ENCODE results near the gene CASP7.

The CASP7 gene

GRCh38 chr10:113709221-113709838 lies 29.6 kb downstream of the CASP7 start:
- Histone ChIP-seq H3K36me3 (ENCODE audit: control insufficient read depth, insufficient read depth, low read length) (no peaks in the 10 kb centered on the region), H3K18ac (ENCODE audit: low read length) (no peak overlapping the region), H4K8ac (ENCODE audit: low read depth, low read length) (no peak overlapping the region), H3K27me3 (ENCODE audit: insufficient read depth, low read length, poor library complexity) (no peaks in the 10 kb centered on the region), H3K4me1 (ENCODE audit: control insufficient read depth, low read depth, low read length) (peaks cover 16% of the 10 kb centered on the region), H2BK5ac (ENCODE audit: low read length) (no peak overlapping the region), H3K4me2 (ENCODE audit: low read length) (no peak overlapping the region), H4K5ac (ENCODE audit: low read length) (no peak overlapping the region), H3K4me3 (ENCODE audit: low read length) (no peak overlapping the region), H2BK120ac (ENCODE audit: low read depth, low read length) (no peak overlapping the region), H3K56ac (ENCODE audit: low read length) (no peak overlapping the region), H2BK15ac (replicated peaks; ENCODE audit: low read depth) (no peak overlapping the region), H3K79me2 (ENCODE audit: control insufficient read depth, insufficient read depth, low read length) (no peaks in the 10 kb centered on the region), H3K27ac (ENCODE audit: low read depth, low read length) (no peak overlapping the region), H3K23ac (ENCODE audit: low read length) (no peak overlapping the region), H3K9ac (ENCODE audit: low read length) (no peak overlapping the region), H3K79me1 (ENCODE audit: low read length) (no peaks in the 10 kb centered on the region), H3K4ac (ENCODE audit: low read depth, low read length) (no peak overlapping the region), H2AK5ac (ENCODE audit: low read length) (no peak overlapping the region)
- WGBS (ENCODE audit: extremely low coverage, insufficient coverage, low lambda C conversion rate), result no CpG with 5 or more reads among the region's 8 CpGs
- DNase-seq, result peak; percentile 53

DNA sequence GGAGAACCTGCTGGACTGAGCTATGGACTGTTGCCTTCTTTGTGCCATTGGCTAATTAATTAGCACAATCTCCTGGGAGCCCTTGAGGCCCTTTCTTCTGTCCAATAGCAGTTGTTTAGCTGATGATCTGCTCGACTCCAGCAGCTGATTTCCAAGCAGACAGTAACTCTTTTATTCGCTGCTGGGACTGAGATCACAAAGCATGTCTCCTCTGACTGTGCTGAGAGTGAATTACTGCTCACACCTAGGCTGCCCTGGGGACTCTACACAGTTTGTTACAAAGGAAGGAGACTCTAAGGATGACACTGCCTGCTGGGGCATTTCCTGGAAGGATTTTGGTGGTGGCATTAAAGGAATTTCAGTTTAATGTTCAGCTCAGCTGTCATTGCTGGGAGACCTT lies 31.4 kb downstream of the CASP7 start:
- H3K4me3 ChIP-seq (ENCODE audit: low read length), result no peak overlapping the region
- no peak overlapping the region for H3K23ac ChIP-seq (ENCODE audit: low read length)
- no peak overlapping the region for H3K56ac ChIP-seq (ENCODE audit: low read length)
- peak; percentile 66 for DNase-seq
- no peaks in the 10 kb centered on the region for H3K79me1 ChIP-seq (ENCODE audit: low read length)
- no peak overlapping the region for H4K5ac ChIP-seq (ENCODE audit: low read length)
- H3K36me3 ChIP-seq (ENCODE audit: control insufficient read depth, insufficient read depth, low read length), result no peaks in the 10 kb centered on the region
- no peak overlapping the region for H2BK15ac ChIP-seq (replicated peaks; ENCODE audit: low read depth)
- H3K18ac ChIP-seq (ENCODE audit: low read length), result no peak overlapping the region
- H3K9ac ChIP-seq (ENCODE audit: low read length), result no peak overlapping the region
- H3K79me2 ChIP-seq (ENCODE audit: control insufficient read depth, insufficient read depth, low read length), result no peaks in the 10 kb centered on the region
- H3K27me3 ChIP-seq (ENCODE audit: insufficient read depth, low read length, poor library complexity), result no peaks in the 10 kb centered on the region
- H3K4me1 ChIP-seq (ENCODE audit: control insufficient read depth, low read depth, low read length), result peaks cover 12% of the 10 kb centered on the region
- no CpG with 5 or more reads among the region's 2 CpGs for WGBS (ENCODE audit: extremely low coverage, insufficient coverage, low lambda C conversion rate)
- no peak overlapping the region for H2BK5ac ChIP-seq (ENCODE audit: low read length)
- no peak overlapping the region for H2BK120ac ChIP-seq (ENCODE audit: low read depth, low read length)
- H2AK5ac ChIP-seq (ENCODE audit: low read length), result no peak overlapping the region
- H3K4me2 ChIP-seq (ENCODE audit: low read length), result no peak overlapping the region
- H4K8ac ChIP-seq (ENCODE audit: low read depth, low read length), result no peak overlapping the region
- H3K27ac ChIP-seq (ENCODE audit: low read depth, low read length), result peak overlapping the region; percentile 15
- H3K4ac ChIP-seq (ENCODE audit: low read depth, low read length), result no peak overlapping the region

DNA sequence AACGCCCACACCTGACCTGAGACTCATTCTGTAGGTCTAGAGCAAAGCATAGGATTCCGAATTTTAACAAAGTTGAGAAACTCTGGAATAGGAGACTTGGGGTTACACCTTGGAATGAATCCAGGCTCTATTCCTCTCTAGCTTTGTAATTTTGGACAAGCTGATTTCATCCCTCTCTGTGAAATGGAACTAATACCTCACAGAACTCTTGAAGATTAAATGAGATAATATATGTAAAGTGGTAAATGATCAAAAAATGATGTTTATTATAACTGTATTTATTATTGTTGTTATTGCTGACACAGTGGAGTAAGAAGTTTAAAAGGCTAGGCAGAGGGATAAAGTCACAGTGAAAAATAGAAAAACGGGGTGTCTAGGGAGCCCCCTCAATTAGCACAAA lies 32.3 kb downstream of the CASP7 start:
- Histone ChIP-seq H2BK5ac (ENCODE audit: low read length) (no peak overlapping the region), H2AK5ac (ENCODE audit: low read length) (no peak overlapping the region), H3K18ac (ENCODE audit: low read length) (no peak overlapping the region), H3K56ac (ENCODE audit: low read length) (no peak overlapping the region), H3K27ac (ENCODE audit: low read depth, low read length) (no peak overlapping the region), H3K79me1 (ENCODE audit: low read length) (no peaks in the 10 kb centered on the region), H3K4me2 (ENCODE audit: low read length) (no peak overlapping the region), H3K4ac (ENCODE audit: low read depth, low read length) (no peak overlapping the region), H3K36me3 (ENCODE audit: control insufficient read depth, insufficient read depth, low read length) (no peaks in the 10 kb centered on the region), H4K5ac (ENCODE audit: low read length) (no peak overlapping the region), H3K27me3 (ENCODE audit: insufficient read depth, low read length, poor library complexity) (no peaks in the 10 kb centered on the region), H3K4me3 (ENCODE audit: low read length) (no peak overlapping the region), H3K23ac (ENCODE audit: low read length) (no peak overlapping the region), H3K79me2 (ENCODE audit: control insufficient read depth, insufficient read depth, low read length) (no peaks in the 10 kb centered on the region), H2BK15ac (replicated peaks; ENCODE audit: low read depth) (no peak overlapping the region), H2BK120ac (ENCODE audit: low read depth, low read length) (no peak overlapping the region), H4K8ac (ENCODE audit: low read depth, low read length) (no peak overlapping the region), H3K4me1 (ENCODE audit: control insufficient read depth, low read depth, low read length) (peaks cover 10% of the 10 kb centered on the region), H3K9ac (ENCODE audit: low read length) (no peak overlapping the region)
- WGBS (ENCODE audit: extremely low coverage, insufficient coverage, low lambda C conversion rate), result no CpG with 5 or more reads among the region's 3 CpGs
- no peak for DNase-seq

GRCh38 chr10:113712755-113713639 lies 33.3 kb downstream of the CASP7 start:
- Histone ChIP-seq H3K9ac (ENCODE audit: low read length) (no peak overlapping the region), H3K18ac (ENCODE audit: low read length) (no peak overlapping the region), H3K4me3 (ENCODE audit: low read length) (no peak overlapping the region), H3K4me2 (ENCODE audit: low read length) (no peak overlapping the region), H4K8ac (ENCODE audit: low read depth, low read length) (no peak overlapping the region), H2BK15ac (replicated peaks; ENCODE audit: low read depth) (no peak overlapping the region), H3K79me2 (ENCODE audit: control insufficient read depth, insufficient read depth, low read length) (no peaks in the 10 kb centered on the region), H2BK5ac (ENCODE audit: low read length) (no peak overlapping the region), H2BK120ac (ENCODE audit: low read depth, low read length) (no peak overlapping the region), H3K36me3 (ENCODE audit: control insufficient read depth, insufficient read depth, low read length) (no peaks in the 10 kb centered on the region), H4K5ac (ENCODE audit: low read length) (no peak overlapping the region), H3K4me1 (ENCODE audit: control insufficient read depth, low read depth, low read length) (peaks cover 10% of the 10 kb centered on the region), H3K79me1 (ENCODE audit: low read length) (no peaks in the 10 kb centered on the region), H3K4ac (ENCODE audit: low read depth, low read length) (no peak overlapping the region), H2AK5ac (ENCODE audit: low read length) (no peak overlapping the region), H3K27me3 (ENCODE audit: insufficient read depth, low read length, poor library complexity) (no peaks in the 10 kb centered on the region), H3K56ac (ENCODE audit: low read length) (no peak overlapping the region), H3K27ac (ENCODE audit: low read depth, low read length) (no peak overlapping the region), H3K23ac (ENCODE audit: low read length) (no peak overlapping the region)
- peak; percentile 45 for DNase-seq
- no CpG with 5 or more reads among the region's 8 CpGs for WGBS (ENCODE audit: extremely low coverage, insufficient coverage, low lambda C conversion rate)

- no peak overlapping the region for H2BK120ac ChIP-seq (ENCODE audit: low read depth, low read length)
- no peak overlapping the region for H3K18ac ChIP-seq (ENCODE audit: low read length)
- no peaks in the 10 kb centered on the region for H3K27me3 ChIP-seq (ENCODE audit: insufficient read depth, low read length, poor library complexity)
- no peak overlapping the region for H2AK5ac ChIP-seq (ENCODE audit: low read length)
- no peak overlapping the region for H2BK5ac ChIP-seq (ENCODE audit: low read length)
- no peak overlapping the region for H3K23ac ChIP-seq (ENCODE audit: low read length)
- H3K4me3 ChIP-seq (ENCODE audit: low read length), result no peak overlapping the region
- no peak overlapping the region for H3K4ac ChIP-seq (ENCODE audit: low read depth, low read length)
- no CpG with 5 or more reads among the region's 2 CpGs for WGBS (ENCODE audit: extremely low coverage, insufficient coverage, low lambda C conversion rate)
- no peak overlapping the region for H3K9ac ChIP-seq (ENCODE audit: low read length)
- H4K8ac ChIP-seq (ENCODE audit: low read depth, low read length), result no peak overlapping the region
- DNase-seq, result no peak
- no peak overlapping the region for H4K5ac ChIP-seq (ENCODE audit: low read length)
- no peak overlapping the region for H3K4me2 ChIP-seq (ENCODE audit: low read length)
- no peaks in the 10 kb centered on the region for H3K36me3 ChIP-seq (ENCODE audit: control insufficient read depth, insufficient read depth, low read length)
- no peak overlapping the region for H3K56ac ChIP-seq (ENCODE audit: low read length)
- no peaks in the 10 kb centered on the region for H3K79me2 ChIP-seq (ENCODE audit: control insufficient read depth, insufficient read depth, low read length)
- H3K27ac ChIP-seq (ENCODE audit: low read depth, low read length), result no peak overlapping the region
- H3K79me1 ChIP-seq (ENCODE audit: low read length), result no peaks in the 10 kb centered on the region
- no peak overlapping the region for H2BK15ac ChIP-seq (replicated peaks; ENCODE audit: low read depth)
- H3K4me1 ChIP-seq (ENCODE audit: control insufficient read depth, low read depth, low read length), result peaks cover 10% of the 10 kb centered on the region
Observed at GRCh38 chr10:113713640-113713982, 33.9 kb downstream of the CASP7 start.
